ENCODE data around the gene THAP3. TPM values are rescaled to one million over a fixed set of nuclear protein-coding genes. Genes with fewer than 3 reads are reported as not detected.

The THAP3 gene
- total RNA-seq, 2 donors from 2014 or later = 13.0 to 22.4 TPM

GRCh38 chr1:6612641-6613360 lies 11.9 kb upstream of the THAP3 start:
- peaks cover 9% of the 10 kb centered on the region for H3K4me1 Mint-ChIP-seq
- no peak for TF ChIP-seq CTCF (conservative IDR thresholded peaks at IDR 0.05)
- H3K36me3 ChIP-seq (ENCODE audit: control insufficient read depth, insufficient read depth, low read length) = peaks cover 15% of the 10 kb centered on the region
- WGBS, 2 experiments (ENCODE audit: insufficient coverage in 1 of 2, insufficient read length in 1 of 2) = 1 to 2% methylated on average over 25 to 67 of the region's 67 CpGs
- H3K27me3 Mint-ChIP-seq (ENCODE audit: insufficient read depth) = peaks cover 5% of the 10 kb centered on the region
- H3K36me3 Mint-ChIP-seq (ENCODE audit: low read depth) = peaks cover 11% of the 10 kb centered on the region
- no peaks in the 10 kb centered on the region for H3K9me3 Mint-ChIP-seq
- H3K9me3 ChIP-seq (ENCODE audit: control insufficient read depth, low read length) = no peaks in the 10 kb centered on the region
- H3K4me1 ChIP-seq (ENCODE audit: control insufficient read depth, insufficient read depth, low read length) = no peaks in the 10 kb centered on the region
- peak overlapping the region; percentile 54 for H3K9ac ChIP-seq (ENCODE audit: extremely low read depth, low read length, poor library complexity, severe bottlenecking)
- H3K4me3 ChIP-seq (ENCODE audit: low read length) = peak overlapping the region; percentile 95
- DNase-seq = no peak
- H3K27ac Mint-ChIP-seq = peak overlapping the region; percentile 77
- peak overlapping the region; percentile 74 for H3K4me3 Mint-ChIP-seq
- peak overlapping the region; percentile 63 for H3K27ac ChIP-seq (ENCODE audit: low read depth, low read length)
- no peaks in the 10 kb centered on the region for H3K27me3 ChIP-seq (ENCODE audit: control insufficient read depth, insufficient read depth, low read length, poor library complexity, severe bottlenecking)

GRCh38 chr1:6613361-6614018 lies 11.2 kb upstream of the THAP3 start, which contains the start of gene PHF13:
Gene PHF13, plus strand, starts transcription at chr1:6613731. Its CDS starts 336 bp downstream, at chr1:6614067.
- Histone ChIP-seq H3K4me1 (ENCODE audit: control insufficient read depth, insufficient read depth, low read length) (no peaks in the 10 kb centered on the region), H3K36me3 (ENCODE audit: control insufficient read depth, insufficient read depth, low read length) (peaks cover 18% of the 10 kb centered on the region), H3K27me3 (ENCODE audit: control insufficient read depth, insufficient read depth, low read length, poor library complexity, severe bottlenecking) (no peaks in the 10 kb centered on the region), H3K27ac (ENCODE audit: low read depth, low read length) (peak within 1 kb of the TSS; percentile 63), H3K9ac (ENCODE audit: extremely low read depth, low read length, poor library complexity, severe bottlenecking) (peak within 1 kb of the TSS; percentile 54), H3K4me3 (ENCODE audit: low read length) (peak within 1 kb of the TSS; percentile 95), H3K9me3 (ENCODE audit: control insufficient read depth, low read length) (no peaks in the 10 kb centered on the region)
- peak; percentile 100 for DNase-seq
- Mint-ChIP-seq H3K4me1 (peaks cover 9% of the 10 kb centered on the region), H3K9me3 (no peaks in the 10 kb centered on the region), H3K4me3 (peak within 1 kb of the TSS; percentile 74), H3K36me3 (ENCODE audit: low read depth) (peaks cover 13% of the 10 kb centered on the region), H3K27ac (peak within 1 kb of the TSS; percentile 77), H3K27me3 (ENCODE audit: insufficient read depth) (peaks cover 5% of the 10 kb centered on the region)
- no peak for TF ChIP-seq CTCF (conservative IDR thresholded peaks at IDR 0.05)
- WGBS, 2 experiments (ENCODE audit: insufficient coverage in 1 of 2, insufficient read length in 1 of 2) = 0% methylated on average over 2 to 84 of the region's 84 CpGs

GRCh38 chr1:6614019-6614928 lies 10.4 kb upstream of the THAP3 start:
- Histone ChIP-seq H3K9me3 (ENCODE audit: control insufficient read depth, low read length) (no peaks in the 10 kb centered on the region), H3K9ac (ENCODE audit: extremely low read depth, low read length, poor library complexity, severe bottlenecking) (peak overlapping the region; percentile 51), H3K27me3 (ENCODE audit: control insufficient read depth, insufficient read depth, low read length, poor library complexity, severe bottlenecking) (no peaks in the 10 kb centered on the region), H3K4me1 (ENCODE audit: control insufficient read depth, insufficient read depth, low read length) (no peaks in the 10 kb centered on the region), H3K4me3 (ENCODE audit: low read length) (peak overlapping the region; percentile 71), H3K27ac (ENCODE audit: low read depth, low read length) (peak overlapping the region; percentile 44), H3K36me3 (ENCODE audit: control insufficient read depth, insufficient read depth, low read length) (peaks cover 26% of the 10 kb centered on the region)
- peaks cover 20% of the 10 kb centered on the region for H3K36me3 Mint-ChIP-seq (ENCODE audit: low read depth)
- WGBS, 2 experiments (ENCODE audit: insufficient coverage in 1 of 2, insufficient read length in 1 of 2) = 0% methylated on average over 22 to 108 of the region's 117 CpGs
- H3K4me1 Mint-ChIP-seq = peaks cover 9% of the 10 kb centered on the region
- peaks cover 5% of the 10 kb centered on the region for H3K27me3 Mint-ChIP-seq (ENCODE audit: insufficient read depth)
- H3K9me3 Mint-ChIP-seq = no peaks in the 10 kb centered on the region
- no peak for TF ChIP-seq CTCF (conservative IDR thresholded peaks at IDR 0.05)
- H3K27ac Mint-ChIP-seq = no peak overlapping the region
- DNase-seq = peak; percentile 79
- H3K4me3 Mint-ChIP-seq = peak overlapping the region; percentile 74

Data from endodermal cell (in vitro differentiated cells).